Measurements from ENCODE around the gene CCDC12.

- TF ChIP-seq POLR2A (IDR thresholded peaks at IDR 0.05) (no peak), EP300 (IDR thresholded peaks at IDR 0.05) (no peak), CTCF (IDR thresholded peaks at IDR 0.05) (no peak), POLR2AphosphoS5 (IDR thresholded peaks at IDR 0.05) (no peak)
Measured at GRCh38 chr3:46966811-46967210, 9.7 kb downstream of the CCDC12 start.

Data from sigmoid colon (tissue), 4 donors.